HG03342 (cell line): ENCODE results near the gene BAG1.

ENCODE experiments used
- ATAC-seq: cut with Tn5 transposase; IDR thresholded peaks from one replicate; pipeline ENCODE4 v1.9.1; 2021; ENCODE audit warnings: mild to moderate bottlenecking, moderate library complexity; ENCODE audit not compliant: unreplicated experiment

BAG1 gene

GRCh38 chr9:33277484-33277883 lies 13.0 kb upstream of the BAG1 start:
- ATAC-seq = no peak

GRCh38 chr9:33273972-33274328 lies 9.4 kb upstream of the BAG1 start:
- no peak for ATAC-seq

DNA sequence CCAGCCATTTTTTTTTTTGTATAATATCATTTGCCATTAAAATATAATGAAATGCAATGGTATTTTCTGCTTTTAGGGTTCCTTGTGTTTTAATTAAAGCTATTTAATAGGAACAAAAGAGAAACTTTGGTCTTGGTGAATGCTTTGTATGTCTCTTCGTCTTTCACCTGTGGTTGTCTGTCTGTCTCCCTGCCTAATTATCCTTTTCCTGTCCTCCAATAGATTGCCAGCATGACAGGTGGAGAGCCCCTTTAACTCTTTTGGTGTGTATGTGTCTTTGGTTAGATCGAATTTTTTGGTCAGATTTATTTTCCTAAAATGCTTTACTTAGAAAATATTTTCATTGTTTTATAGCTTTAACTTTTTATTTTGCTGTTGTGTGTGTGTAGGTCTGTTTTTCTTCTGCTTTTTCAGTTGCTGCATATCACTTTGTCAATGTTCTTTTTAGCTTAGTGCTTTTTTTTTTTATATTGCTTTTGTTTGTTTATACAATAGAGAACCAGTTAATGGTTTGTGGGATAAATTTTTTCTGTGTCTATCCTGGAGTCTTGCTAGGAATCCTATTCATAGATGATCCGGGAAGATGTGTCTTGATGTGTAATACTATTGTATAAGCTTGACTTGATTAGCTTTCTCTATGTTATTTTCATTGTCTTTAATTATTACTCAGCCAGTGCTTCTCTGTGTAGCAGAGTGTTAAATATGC lies 8.9 kb upstream of the BAG1 start:
- ATAC-seq = no peak

DNA sequence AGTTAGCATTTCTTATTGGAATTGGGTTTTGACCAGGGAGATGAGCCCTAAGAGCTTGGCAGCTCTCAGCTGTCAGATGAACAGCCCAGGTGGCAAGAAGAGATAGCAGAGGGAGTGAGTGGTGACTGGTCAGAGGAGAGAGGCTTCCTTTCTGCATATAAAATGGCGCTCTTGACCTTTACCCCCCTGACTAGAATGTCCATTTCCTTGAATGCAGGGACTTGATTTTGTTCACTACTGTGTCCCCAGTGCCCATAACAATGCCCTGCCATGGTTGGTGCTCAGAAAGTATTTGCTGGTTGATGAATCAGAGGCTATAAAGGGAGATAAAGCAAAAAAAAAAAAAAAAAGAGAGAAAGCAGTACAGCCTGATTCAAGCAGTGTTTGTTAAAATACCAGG lies 7.6 kb upstream of the BAG1 start:
- no peak for ATAC-seq

- no peak for ATAC-seq
Observed at GRCh38 chr9:33270146-33270545, 5.6 kb upstream of the BAG1 start.

- ATAC-seq = no peak
Observed at GRCh38 chr9:33267151-33267767, 2.8 kb upstream of the BAG1 start.

DNA sequence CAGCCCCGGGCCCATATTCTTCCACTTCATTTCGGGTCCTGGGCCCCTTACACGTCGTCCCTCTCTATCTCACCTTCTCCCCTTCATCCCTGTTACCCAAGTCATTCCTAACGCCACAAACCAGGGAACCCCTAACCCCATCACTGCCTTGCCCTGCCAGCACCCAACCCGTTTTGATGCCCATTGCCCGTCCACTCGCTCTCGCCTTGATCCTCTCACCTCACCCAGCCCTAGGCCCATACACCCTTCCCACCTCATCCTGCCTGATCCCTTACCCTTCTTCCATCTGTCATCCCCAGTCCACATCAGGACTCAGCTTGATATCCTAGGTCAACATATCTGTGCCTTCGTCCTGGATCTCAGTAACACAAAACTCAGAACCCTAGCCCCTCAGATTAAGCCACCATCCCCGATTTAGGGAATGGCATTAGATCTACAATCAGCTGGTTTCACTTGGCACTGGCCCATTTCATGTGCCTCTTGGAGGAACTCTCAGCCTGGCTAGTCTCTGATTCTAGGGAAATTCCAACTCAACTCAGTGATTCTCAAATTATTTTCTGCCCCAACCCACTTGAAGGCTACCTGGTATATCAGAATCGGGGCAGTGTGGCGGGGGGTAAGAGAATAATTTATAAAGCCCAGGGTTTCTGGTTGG lies 830 bp upstream of the BAG1 start:
- no peak for ATAC-seq

- peak; percentile 20 for ATAC-seq
Observed at GRCh38 chr9:33264003-33264472, 470 bp downstream of the BAG1 start.

DNA sequence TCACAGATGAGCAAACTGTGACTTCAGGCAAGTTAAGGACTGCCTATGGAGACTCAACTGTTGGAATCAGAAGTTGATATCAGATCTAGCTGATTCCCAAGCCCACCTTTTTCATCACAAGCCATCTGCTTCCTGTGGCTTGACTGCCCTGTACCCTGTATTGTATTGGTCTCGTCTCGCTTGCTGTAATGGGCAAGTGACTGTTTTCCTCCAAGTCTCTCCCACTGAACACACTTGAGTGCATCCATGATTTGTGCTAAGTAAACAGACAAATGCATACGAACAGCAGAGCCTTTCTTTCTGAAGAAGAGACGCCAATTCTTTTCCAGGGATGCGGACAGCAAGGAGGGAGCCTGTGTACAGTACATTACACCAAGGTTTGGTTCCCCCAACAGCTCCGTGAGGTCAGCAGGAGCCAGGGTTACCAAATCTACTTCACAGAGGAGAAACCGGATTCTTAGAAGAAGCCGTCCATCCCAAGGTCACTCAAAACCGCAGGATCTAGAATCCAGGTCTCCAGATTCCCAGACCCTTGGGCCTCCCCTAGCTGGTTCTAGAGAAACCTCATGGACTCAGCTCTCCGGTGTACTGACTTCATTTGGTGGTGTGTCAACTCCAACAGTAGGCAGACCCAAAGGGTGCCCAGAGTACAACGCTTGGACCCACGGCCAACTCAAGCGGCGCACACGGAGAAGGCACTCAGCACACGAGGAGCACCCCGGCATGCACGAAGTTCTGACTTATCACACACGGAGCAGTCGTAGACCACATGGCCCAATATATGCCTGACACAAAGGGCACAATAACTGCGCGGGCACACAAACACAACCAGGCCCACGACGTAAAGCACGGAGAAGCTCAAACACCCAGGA lies 1.1 kb downstream of the BAG1 start:
- no peak for ATAC-seq

GRCh38 chr9:33260372-33260771 lies 4.1 kb downstream of the BAG1 start:
- ATAC-seq = no peak

DNA sequence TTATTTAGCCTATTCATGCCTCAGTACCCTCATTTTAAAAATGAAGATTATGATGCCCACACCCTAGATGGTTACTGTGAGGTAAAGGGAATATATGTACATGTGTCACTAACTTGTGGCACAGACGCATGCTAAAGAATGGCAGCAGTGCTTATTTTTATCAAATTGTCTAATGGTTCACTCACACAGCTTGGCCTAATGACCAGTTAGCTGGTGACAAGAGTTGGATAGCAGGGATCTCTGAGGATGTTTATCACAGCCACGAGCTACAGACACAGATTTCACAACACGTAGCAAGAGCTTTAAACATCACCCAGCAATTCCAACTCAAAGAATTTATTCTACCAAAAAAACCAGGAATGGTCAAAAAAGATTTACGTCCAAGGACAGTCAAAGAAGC lies 7.2 kb downstream of the BAG1 start:
- no peak for ATAC-seq

DNA sequence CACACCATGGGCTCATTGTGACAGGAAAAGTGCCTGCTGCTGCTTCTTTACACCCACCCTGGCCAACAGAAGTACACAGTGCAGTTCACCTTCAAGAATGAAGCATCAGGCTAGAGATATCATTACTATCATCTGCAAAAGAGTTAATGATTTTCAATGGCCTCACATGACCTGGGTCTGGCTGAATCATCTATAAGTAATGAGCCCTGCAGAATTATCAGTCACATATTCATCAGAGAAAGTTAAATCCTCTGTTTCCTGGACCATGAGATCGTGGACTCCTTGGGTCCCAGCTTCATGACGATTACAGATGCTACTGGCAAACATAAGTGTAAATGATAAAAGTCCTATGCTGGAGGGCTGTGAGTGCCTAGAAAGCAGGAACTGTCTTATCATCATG lies 8.3 kb downstream of the BAG1 start:
- ATAC-seq = no peak

GRCh38 chr9:33255471-33255870 lies 9.0 kb downstream of the BAG1 start:
- ATAC-seq = no peak

DNA sequence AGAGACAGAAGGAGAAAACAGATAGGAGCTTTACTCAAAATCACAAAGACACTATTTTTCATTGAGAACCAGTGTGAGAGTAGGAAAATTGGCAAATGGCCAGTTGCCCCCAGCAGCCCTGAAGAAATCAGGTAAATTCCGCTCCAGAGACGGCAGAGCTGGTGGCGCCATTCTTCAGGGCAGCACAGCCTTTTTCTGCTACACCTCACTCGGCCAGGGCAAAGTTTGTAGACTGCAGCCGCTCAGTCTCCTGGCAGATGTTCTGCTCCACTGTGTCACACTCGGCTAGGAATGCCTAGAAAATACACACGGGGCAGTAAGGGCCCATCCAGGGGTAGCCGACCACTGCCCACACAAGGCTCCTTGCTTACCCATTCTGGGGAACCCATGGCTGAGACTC lies 9.5 kb downstream of the BAG1 start:
- no peak for ATAC-seq

DNA sequence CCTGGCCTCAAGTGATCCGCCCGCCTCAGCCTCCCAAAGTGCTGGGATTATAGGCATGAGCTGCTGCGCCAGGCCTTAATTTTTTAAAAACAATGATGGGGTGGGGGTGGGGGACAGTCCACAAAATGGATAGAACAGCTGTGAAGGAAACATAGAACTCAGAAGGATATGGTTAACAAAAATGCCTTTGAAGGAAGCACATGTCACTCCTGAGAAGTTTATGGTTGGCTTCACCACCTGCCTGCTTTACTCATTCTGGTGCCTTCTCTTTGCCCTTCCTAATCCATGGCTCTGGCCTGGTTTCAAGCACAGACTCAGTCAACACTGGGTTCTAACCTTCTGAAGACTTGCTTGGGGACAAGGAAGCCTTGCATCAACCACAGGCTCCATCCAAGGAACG lies 10.3 kb downstream of the BAG1 start:
- ATAC-seq = no peak

GRCh38 chr9:33250458-33250995 lies 14.0 kb downstream of the BAG1 start:
- ATAC-seq = no peak

DNA sequence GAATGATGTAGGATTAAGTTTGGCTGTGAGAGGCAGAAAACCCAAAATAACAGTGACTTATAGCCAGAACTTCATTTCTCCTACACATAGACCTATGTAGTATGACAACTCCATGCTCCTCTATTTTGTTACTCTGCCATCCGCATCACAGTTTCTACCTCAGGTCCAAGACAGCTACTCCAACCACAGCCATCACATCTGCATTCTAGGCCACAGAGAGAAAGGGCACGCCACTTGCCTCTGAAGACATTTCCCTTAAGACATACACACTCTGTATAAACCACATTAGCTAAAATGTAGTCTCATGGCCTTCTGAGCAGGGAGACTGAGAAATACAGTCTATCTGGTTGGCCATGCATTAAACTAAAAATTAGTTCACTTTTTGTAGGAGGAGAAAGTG lies 14.5 kb downstream of the BAG1 start:
- ATAC-seq = no peak

- peak; percentile 52 for ATAC-seq
Observed at GRCh38 chr9:33249087-33249658, 15.3 kb downstream of the BAG1 start.

DNA sequence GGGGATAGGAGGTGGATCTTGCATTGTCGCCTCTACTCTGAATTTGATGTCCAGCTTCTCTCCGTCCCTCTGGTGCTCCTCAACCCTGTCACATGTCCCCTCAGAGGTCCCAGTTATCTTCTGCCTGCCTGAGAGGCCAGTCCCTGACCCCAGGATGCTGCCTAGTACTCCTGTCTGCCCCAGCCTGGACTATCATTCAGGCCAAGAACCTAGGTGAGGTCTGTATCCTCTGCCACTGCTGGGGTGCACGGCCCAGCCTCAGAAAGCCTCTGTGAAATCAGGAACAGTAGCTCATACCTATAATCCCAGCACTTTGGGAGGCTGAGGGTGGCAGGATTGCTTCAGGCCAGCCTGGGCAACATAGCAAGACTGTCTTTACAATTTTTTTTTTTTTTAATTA lies 15.9 kb downstream of the BAG1 start:
- no peak for ATAC-seq

GRCh38 chr9:33246269-33246860 lies 18.1 kb downstream of the BAG1 start:
- no peak for ATAC-seq
